ENCODE measurements around the gene ST8SIA1. TPM values are rescaled to one million over a fixed set of nuclear protein-coding genes. Genes with fewer than 3 reads are reported as not detected.

ST8SIA1 gene
- total RNA-seq, 1 experiment from 2014 or later = not detected

GRCh38 chr12:22223356-22223755, 111.2 kb downstream of the ST8SIA1 start:
- H3K27ac ChIP-seq (ENCODE audit: insufficient read length, low read depth, low read length) = no peak overlapping the region
- H2AK5ac ChIP-seq (ENCODE audit: insufficient read length, low read length) = no peak overlapping the region
- H3K4me3 Mint-ChIP-seq = no peak overlapping the region
- H2BK120ac ChIP-seq (ENCODE audit: low read depth, low read length, poor library complexity, severe bottlenecking) = no peak overlapping the region
- H4K20me1 ChIP-seq (ENCODE audit: control insufficient read depth, insufficient read depth, insufficient read length) = no peaks in the 10 kb centered on the region
- no peaks in the 10 kb centered on the region for H3K4me1 ChIP-seq (ENCODE audit: insufficient read depth, low read length)
- no peak overlapping the region for H3K23ac ChIP-seq (ENCODE audit: insufficient read length, low read depth, low read length)
- no peak overlapping the region for H3K14ac ChIP-seq (ENCODE audit: insufficient read depth, low read length)
- no CpG with 5 or more reads among the region's 4 CpGs for WGBS (ENCODE audit: extremely low coverage, insufficient read length, low lambda C conversion rate)
- H3K23me2 ChIP-seq (ENCODE audit: insufficient read length, low read depth, low read length, poor library complexity, severe bottlenecking) = no peaks in the 10 kb centered on the region
- no peak overlapping the region for H2BK15ac ChIP-seq (ENCODE audit: low read depth, low read length)
- H3K4me1 Mint-ChIP-seq = peaks cover 10 to 13% of the 10 kb centered on the region in 2 experiments
- H2BK20ac ChIP-seq (ENCODE audit: low read depth, low read length, poor library complexity, severe bottlenecking) = no peak overlapping the region
- H3T11ph ChIP-seq (ENCODE audit: low read length) = no peak overlapping the region
- no peaks in the 10 kb centered on the region for H3K27me3 Mint-ChIP-seq (ENCODE audit: low read depth)
- H3K9me3 Mint-ChIP-seq = no peaks in the 10 kb centered on the region
- no peak for DNase-seq
- H3K79me1 ChIP-seq (ENCODE audit: insufficient read depth, low read depth, low read length, poor library complexity, severe bottlenecking) = no peaks in the 10 kb centered on the region
- H3K9ac ChIP-seq (ENCODE audit: extremely low read depth, insufficient read length, low read length) = no peak overlapping the region
- no peaks in the 10 kb centered on the region for H3K9me3 ChIP-seq (ENCODE audit: control insufficient read depth, low read depth, low read length)
- H3K18ac ChIP-seq (ENCODE audit: insufficient read length, low read depth, low read length) = no peak overlapping the region
- no peak overlapping the region for H4K91ac ChIP-seq (ENCODE audit: insufficient read length, low read depth, low read length)
- H3K27ac Mint-ChIP-seq = no peak overlapping the region; a peak in 1 of 7 replicates
- no peak overlapping the region for H3K56ac ChIP-seq (ENCODE audit: insufficient read length, low read depth, low read length)
- TF ChIP-seq CTCF (conservative IDR thresholded peaks at IDR 0.05) = no peak
- H3K27me3 ChIP-seq (ENCODE audit: insufficient read depth, low read length) = no peaks in the 10 kb centered on the region
- no peak overlapping the region for H4K5ac ChIP-seq (ENCODE audit: insufficient read length, low read depth, low read length)
- no peak overlapping the region for H2BK5ac ChIP-seq (ENCODE audit: insufficient read length, low read length)
- no peak overlapping the region for H3K4ac ChIP-seq (ENCODE audit: low read depth, low read length)
- H4K8ac ChIP-seq (replicated peaks; ENCODE audit: insufficient read length, low read depth, low read length) = no peak overlapping the region
- no peaks in the 10 kb centered on the region for H3K79me2 ChIP-seq (ENCODE audit: insufficient read depth, low read length)
- H3K36me3 Mint-ChIP-seq (ENCODE audit: insufficient read depth in 1 of 3, low read depth in 3 of 3) = no peaks in the 10 kb centered on the region
- no peak overlapping the region for H3K4me2 ChIP-seq (ENCODE audit: insufficient read depth, insufficient read length, low read length)
- H2BK12ac ChIP-seq (ENCODE audit: insufficient read length, low read depth, low read length) = no peak overlapping the region
- no peak overlapping the region for H2AFZ ChIP-seq (ENCODE audit: low read length)
